ENCODE measurements around the gene SPPL3.

DNA sequence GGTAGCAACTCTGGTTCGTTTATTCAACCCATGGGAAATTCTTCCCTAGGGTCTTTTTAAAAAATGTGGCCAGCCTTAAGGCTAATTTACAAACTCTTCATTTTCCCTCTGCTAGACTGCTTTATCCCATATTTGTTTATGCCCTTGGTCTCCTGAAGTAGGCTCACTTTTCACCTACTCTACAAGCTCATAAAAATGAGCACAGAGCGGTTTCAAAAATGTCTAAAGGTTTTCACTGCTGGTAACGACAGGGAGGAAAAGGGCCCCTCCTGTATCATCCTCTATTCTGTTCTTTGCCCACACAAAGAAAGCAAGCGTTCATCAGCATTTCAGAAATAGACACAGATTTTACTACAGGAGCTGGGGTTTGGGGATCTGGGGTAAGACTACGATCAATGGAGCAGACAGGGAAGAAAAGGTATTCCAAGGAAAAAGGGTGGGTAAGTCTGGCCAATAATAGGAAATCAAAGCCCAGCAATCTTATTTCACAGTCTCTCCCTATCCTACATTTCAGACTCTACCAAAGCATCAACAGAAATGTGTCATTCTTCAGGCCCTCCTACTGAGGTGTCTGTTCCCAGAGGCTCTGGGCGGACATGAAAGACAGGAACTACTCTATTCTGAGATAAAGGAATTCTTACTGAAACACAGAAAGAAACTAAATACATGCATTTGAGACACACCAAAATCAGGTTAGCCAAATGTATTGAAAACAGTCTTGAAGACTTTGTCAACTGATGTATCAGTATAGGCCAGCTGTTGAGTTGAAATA, 86.4 kb downstream of the SPPL3 start:
- TF ChIP-seq, protein P1, sequence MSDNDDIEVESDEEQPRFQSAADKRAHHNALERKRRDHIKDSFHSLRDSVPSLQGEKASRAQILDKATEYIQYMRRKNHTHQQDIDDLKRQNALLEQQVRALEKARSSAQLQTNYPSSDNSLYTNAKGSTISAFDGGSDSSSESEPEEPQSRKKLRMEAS (IDR thresholded peaks at IDR 0.05), result no peak
- TF ChIP-seq, protein P2, sequence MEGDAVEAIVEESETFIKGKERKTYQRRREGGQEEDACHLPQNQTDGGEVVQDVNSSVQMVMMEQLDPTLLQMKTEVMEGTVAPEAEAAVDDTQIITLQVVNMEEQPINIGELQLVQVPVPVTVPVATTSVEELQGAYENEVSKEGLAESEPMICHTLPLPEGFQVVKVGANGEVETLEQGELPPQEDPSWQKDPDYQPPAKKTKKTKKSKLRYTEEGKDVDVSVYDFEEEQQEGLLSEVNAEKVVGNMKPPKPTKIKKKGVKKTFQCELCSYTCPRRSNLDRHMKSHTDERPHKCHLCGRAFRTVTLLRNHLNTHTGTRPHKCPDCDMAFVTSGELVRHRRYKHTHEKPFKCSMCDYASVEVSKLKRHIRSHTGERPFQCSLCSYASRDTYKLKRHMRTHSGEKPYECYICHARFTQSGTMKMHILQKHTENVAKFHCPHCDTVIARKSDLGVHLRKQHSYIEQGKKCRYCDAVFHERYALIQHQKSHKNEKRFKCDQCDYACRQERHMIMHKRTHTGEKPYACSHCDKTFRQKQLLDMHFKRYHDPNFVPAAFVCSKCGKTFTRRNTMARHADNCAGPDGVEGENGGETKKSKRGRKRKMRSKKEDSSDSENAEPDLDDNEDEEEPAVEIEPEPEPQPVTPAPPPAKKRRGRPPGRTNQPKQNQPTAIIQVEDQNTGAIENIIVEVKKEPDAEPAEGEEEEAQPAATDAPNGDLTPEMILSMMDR (IDR thresholded peaks at IDR 0.05; ENCODE audit: low read depth, low read length, missing input control), result no peak
- no peak for TF ChIP-seq YY1 (IDR thresholded peaks at IDR 0.05)
- TF ChIP-seq, protein P3, sequence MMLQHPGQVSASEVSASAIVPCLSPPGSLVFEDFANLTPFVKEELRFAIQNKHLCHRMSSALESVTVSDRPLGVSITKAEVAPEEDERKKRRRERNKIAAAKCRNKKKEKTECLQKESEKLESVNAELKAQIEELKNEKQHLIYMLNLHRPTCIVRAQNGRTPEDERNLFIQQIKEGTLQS (IDR thresholded peaks at IDR 0.05), result no peak
- TF ChIP-seq GABPA (IDR thresholded peaks at IDR 0.05 in 1 of 2, conservative IDR thresholded peaks at IDR 0.05 in 1 of 2), result no peak
- no peak for TF ChIP-seq JUND (IDR thresholded peaks at IDR 0.05)
- no peak for TF ChIP-seq SP1 (IDR thresholded peaks at IDR 0.05)
- TF ChIP-seq, protein P4, sequence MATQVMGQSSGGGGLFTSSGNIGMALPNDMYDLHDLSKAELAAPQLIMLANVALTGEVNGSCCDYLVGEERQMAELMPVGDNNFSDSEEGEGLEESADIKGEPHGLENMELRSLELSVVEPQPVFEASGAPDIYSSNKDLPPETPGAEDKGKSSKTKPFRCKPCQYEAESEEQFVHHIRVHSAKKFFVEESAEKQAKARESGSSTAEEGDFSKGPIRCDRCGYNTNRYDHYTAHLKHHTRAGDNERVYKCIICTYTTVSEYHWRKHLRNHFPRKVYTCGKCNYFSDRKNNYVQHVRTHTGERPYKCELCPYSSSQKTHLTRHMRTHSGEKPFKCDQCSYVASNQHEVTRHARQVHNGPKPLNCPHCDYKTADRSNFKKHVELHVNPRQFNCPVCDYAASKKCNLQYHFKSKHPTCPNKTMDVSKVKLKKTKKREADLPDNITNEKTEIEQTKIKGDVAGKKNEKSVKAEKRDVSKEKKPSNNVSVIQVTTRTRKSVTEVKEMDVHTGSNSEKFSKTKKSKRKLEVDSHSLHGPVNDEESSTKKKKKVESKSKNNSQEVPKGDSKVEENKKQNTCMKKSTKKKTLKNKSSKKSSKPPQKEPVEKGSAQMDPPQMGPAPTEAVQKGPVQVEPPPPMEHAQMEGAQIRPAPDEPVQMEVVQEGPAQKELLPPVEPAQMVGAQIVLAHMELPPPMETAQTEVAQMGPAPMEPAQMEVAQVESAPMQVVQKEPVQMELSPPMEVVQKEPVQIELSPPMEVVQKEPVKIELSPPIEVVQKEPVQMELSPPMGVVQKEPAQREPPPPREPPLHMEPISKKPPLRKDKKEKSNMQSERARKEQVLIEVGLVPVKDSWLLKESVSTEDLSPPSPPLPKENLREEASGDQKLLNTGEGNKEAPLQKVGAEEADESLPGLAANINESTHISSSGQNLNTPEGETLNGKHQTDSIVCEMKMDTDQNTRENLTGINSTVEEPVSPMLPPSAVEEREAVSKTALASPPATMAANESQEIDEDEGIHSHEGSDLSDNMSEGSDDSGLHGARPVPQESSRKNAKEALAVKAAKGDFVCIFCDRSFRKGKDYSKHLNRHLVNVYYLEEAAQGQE (IDR thresholded peaks at IDR 0.05), result no peak
- TF ChIP-seq, protein P5, sequence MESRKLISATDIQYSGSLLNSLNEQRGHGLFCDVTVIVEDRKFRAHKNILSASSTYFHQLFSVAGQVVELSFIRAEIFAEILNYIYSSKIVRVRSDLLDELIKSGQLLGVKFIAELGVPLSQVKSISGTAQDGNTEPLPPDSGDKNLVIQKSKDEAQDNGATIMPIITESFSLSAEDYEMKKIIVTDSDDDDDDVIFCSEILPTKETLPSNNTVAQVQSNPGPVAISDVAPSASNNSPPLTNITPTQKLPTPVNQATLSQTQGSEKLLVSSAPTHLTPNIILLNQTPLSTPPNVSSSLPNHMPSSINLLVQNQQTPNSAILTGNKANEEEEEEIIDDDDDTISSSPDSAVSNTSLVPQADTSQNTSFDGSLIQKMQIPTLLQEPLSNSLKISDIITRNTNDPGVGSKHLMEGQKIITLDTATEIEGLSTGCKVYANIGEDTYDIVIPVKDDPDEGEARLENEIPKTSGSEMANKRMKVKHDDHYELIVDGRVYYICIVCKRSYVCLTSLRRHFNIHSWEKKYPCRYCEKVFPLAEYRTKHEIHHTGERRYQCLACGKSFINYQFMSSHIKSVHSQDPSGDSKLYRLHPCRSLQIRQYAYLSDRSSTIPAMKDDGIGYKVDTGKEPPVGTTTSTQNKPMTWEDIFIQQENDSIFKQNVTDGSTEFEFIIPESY (IDR thresholded peaks at IDR 0.05), result no peak
- no peak for TF ChIP-seq FOXA1 (IDR thresholded peaks at IDR 0.05)
- TF ChIP-seq RAD21 (IDR thresholded peaks at IDR 0.05), result no peak
- TF ChIP-seq HNF4G (IDR thresholded peaks at IDR 0.05), result no peak
- TF ChIP-seq TAF1 (conservative IDR thresholded peaks at IDR 0.05), result no peak
- no peak for TF ChIP-seq RXRA (IDR thresholded peaks at IDR 0.05)

Measured in liver (tissue), 3 donors.